Measurements from ENCODE around the gene NCK2.

Gene NCK2

GRCh38 chr2:105917688-105918087 is 173.0 kb downstream of the NCK2 start:
- no peaks in the 10 kb centered on the region for H3K36me3 ChIP-seq
- H3K27ac ChIP-seq: no peak overlapping the region
- no peaks in the 10 kb centered on the region for H3K4me1 ChIP-seq
- H3K4me3 ChIP-seq: no peak overlapping the region
- no peak for DNase-seq
- H3K27me3 ChIP-seq: no peaks in the 10 kb centered on the region
- intact Hi-C loops (cut with DNase I; ENCODE audit: low total_unique reads): no loop called here
- TF ChIP-seq CTCF (IDR thresholded peaks at IDR 0.05): no peak
- H3K9me3 ChIP-seq: peaks cover 0 to 9% (median 0%) of the 10 kb centered on the region in 3 donors

DNA sequence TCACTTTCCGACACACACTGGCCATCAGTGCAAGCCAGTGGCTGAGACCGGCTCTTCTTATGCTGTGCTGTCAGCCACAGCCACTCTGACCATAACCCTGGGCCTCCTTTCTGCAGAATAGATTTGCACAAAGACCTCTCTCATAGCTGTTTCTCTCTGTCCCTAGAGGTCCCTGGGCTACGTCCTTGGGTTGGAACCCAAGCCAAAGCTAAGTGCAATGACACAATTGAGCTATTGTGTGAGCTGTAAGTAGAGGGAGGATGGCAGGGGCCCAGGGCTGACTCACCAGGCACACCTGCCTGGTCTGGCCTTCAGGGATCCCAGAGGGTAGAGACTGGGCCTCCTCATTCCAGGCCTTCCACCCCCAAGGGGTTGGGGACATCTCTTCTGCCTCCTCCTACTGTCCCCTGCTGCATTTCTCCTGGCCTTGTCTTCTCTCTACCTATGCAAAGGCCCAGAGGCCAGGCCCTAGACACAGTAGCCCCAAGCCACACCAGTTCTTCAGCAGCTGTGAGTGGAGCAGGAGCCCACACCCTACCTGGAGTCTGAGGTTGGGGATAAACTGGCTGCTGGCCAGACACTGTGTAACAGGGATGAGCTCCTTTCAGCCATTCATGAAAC is 174.6 kb downstream of the NCK2 start:
- no peak for TF ChIP-seq CTCF (IDR thresholded peaks at IDR 0.05)
- no peak overlapping the region for H3K27ac ChIP-seq
- no peaks in the 10 kb centered on the region for H3K36me3 ChIP-seq
- no peaks in the 10 kb centered on the region for H3K4me1 ChIP-seq
- DNase-seq: no peak
- H3K4me3 ChIP-seq: no peak overlapping the region
- no peaks in the 10 kb centered on the region for H3K27me3 ChIP-seq
- intact Hi-C loops (cut with DNase I; ENCODE audit: low total_unique reads): no loop called here
- peaks cover 0 to 9% (median 0%) of the 10 kb centered on the region in 3 donors for H3K9me3 ChIP-seq

DNA sequence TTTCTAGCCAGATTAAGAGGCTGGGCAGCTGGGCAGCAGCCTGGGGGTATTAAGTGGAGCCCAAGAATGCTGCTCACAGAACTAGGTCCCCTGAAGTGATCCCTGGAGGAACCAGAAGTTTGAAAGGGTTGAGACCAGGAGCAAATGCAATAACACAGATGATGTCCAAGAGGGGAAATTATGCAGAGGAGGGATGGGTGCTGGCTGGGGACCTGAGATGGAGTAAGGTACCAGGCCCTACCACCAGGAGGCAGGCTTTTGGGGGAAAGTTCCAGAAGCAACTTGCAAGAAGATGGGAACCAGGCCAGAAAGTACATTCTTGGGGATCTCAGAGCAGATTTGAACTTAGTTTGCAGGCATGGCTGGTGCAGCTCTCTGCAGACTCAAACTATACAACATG is 175.1 kb downstream of the NCK2 start:
- no peak for DNase-seq
- peaks cover 0 to 6% (median 0%) of the 10 kb centered on the region in 3 donors for H3K9me3 ChIP-seq
- H3K36me3 ChIP-seq: no peaks in the 10 kb centered on the region
- no peak overlapping the region for H3K4me3 ChIP-seq
- intact Hi-C loops (cut with DNase I; ENCODE audit: low total_unique reads): no loop called here
- peak; percentile 12 to 21 for TF ChIP-seq CTCF (IDR thresholded peaks at IDR 0.05)
- H3K4me1 ChIP-seq: no peaks in the 10 kb centered on the region
- H3K27ac ChIP-seq: no peak overlapping the region
- H3K27me3 ChIP-seq: no peaks in the 10 kb centered on the region

- Histone ChIP-seq H3K36me3 (no peaks in the 10 kb centered on the region), H3K27me3 (no peaks in the 10 kb centered on the region), H3K4me1 (no peaks in the 10 kb centered on the region), H3K27ac (no peak overlapping the region), H3K4me3 (no peak overlapping the region), H3K9me3 (no peaks in the 10 kb centered on the region)
- TF ChIP-seq CTCF (IDR thresholded peaks at IDR 0.05): no peak
- no peak for DNase-seq
- intact Hi-C loops (cut with DNase I; ENCODE audit: low total_unique reads): no loop called here
Observed at GRCh38 chr2:105924271-105924670, 179.6 kb downstream of the NCK2 start.

- no peak for DNase-seq
- no peak for TF ChIP-seq CTCF (IDR thresholded peaks at IDR 0.05)
- Histone ChIP-seq H3K27ac (no peak overlapping the region), H3K36me3 (no peaks in the 10 kb centered on the region), H3K9me3 (no peaks in the 10 kb centered on the region), H3K4me1 (no peaks in the 10 kb centered on the region), H3K27me3 (no peaks in the 10 kb centered on the region), H3K4me3 (no peak overlapping the region)
- intact Hi-C loops (cut with DNase I; ENCODE audit: low total_unique reads): no loop called here
Observed at GRCh38 chr2:105924932-105925331, 180.2 kb downstream of the NCK2 start.

DNA sequence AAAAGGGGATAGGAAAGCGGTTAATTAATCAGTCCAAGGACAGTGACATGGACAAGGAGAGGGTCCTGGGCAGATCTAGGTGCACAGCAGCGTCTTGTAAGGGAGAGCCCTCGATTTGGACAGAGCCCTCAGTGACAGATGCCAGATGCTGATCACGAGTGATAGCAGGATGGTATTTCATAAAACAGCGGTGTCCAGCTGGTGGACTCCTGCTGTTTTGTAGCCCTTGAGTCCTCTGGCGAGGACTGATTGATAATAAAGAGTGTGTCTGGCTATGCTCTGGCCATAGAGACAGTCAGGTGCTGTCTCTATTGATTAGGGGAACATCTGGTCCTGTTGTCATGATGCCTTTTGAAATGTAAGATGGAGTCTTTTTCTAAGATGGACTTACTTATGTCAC is 180.7 kb downstream of the NCK2 start:
- Histone ChIP-seq H3K36me3 (no peaks in the 10 kb centered on the region), H3K27me3 (no peaks in the 10 kb centered on the region), H3K4me1 (no peaks in the 10 kb centered on the region), H3K4me3 (no peak overlapping the region), H3K27ac (no peak overlapping the region), H3K9me3 (no peaks in the 10 kb centered on the region)
- TF ChIP-seq CTCF (IDR thresholded peaks at IDR 0.05): no peak
- DNase-seq: no peak
- intact Hi-C loops (cut with DNase I; ENCODE audit: low total_unique reads): no loop called here

Data from tibial artery (tissue), 4 donors.